HG02981 (cell line): ENCODE data around the gene TMCC1.
"Not testable (repeated sequence)": the region's sequence is repeated elsewhere in the genome, so short reads cannot be mapped to it uniquely, and the experiment has no call there.

Experiments
- ATAC-seq: cut with Tn5 transposase; IDR thresholded peaks from one replicate; pipeline ENCODE4 v1.9.1; 2021; ENCODE audit warnings: mild to moderate bottlenecking, moderate library complexity; ENCODE audit not compliant: unreplicated experiment

The TMCC1 gene

DNA sequence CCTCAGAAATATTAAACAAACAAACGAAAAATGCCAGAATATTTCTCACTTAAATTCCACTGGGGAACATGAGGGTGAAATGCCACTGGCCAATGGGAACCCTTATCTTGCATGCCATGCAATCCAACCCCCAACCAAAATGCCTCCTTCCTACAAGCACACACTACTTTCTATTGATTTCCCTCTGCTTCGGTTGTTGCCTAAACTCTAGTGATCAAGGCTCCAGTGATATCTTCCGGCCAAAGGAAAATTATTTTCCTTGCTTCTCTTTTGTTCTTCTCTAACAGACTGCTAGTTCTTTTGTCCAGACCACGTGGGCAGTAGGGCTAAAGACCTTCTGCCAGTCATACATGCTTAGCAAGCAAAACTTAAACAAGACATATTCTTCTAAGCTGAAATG lies 115.7 kb downstream of the TMCC1 start:
- no peak for ATAC-seq

DNA sequence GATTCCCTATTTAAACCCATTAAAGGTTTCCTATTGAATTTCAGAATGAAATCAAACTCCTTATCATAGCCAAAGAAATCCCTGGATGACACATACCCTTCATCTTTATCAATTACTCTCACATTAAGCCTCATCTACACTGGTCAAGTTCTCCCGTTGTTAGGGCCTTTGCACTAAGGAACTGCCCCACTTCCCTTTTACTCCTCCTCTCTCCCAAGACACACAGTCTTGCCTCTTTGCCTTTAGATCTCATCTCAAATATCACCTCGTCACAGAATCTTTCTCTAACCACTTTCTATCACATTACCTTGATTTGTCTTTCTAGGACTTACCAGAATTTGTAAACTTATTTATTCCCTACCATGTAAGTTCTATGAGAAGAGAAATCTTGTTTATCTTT lies 117.6 kb downstream of the TMCC1 start:
- ATAC-seq, result no peak

DNA sequence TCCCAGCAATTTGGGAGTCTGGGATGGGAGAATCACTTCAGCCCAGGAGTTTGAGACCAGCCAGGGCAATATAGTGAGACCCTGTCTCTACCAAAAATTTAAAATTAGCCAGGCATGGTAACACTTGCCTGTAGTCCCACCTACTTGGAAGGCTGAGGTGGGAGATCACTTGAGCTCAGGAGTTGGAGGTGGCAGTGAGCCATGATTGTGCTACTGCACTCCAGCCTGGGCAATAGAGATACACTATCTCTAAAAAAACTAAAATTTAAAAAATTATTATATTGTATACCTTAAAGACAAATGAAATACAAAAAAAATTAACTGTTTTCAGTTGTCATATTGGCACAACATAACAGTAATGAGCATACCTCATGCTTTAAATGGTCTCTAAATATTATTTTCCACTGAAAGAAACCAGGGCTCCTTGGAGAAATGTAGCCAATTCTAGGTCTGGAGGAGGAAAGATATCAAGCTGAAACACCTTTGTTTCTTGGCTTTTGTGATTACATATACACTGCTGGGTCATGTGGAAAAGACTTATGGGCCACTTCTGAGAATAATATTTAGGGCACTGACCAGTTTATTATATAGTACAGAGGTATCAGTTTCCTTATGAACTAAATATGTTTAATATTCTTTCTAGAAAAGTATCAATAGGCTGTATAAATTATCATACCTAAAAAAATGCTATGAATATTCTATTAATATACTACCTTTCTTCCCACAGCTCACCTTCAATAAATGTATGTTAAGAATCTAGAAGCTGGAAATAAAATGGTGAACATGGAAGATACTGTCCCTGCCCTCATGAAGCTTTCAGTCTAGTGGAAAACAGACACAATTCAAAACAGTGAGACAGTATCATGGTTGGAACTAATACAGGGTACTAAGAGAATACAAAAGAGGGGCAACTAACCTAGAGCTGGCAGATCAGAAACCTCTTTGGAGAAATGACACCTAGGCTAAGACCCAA lies 119.5 kb downstream of the TMCC1 start:
- no peak for ATAC-seq

DNA sequence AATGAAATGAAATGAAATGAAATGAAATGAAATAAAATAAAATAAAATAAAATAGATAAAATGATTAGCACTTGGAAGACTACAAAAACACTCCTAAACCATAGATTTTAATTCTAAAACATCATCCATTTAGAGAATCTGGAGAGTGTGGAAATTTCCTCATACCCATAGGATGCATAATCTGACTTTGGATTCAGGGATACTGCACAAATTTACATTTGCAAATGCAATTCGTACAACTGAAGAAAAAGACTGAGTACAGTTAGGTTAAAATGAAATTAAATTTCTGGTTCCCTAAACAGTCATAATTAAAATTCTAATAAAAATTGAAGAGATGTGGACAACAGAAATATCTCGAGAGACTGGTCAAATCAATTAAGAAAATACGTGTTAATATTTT lies 122.9 kb downstream of the TMCC1 start:
- no peak for ATAC-seq

DNA sequence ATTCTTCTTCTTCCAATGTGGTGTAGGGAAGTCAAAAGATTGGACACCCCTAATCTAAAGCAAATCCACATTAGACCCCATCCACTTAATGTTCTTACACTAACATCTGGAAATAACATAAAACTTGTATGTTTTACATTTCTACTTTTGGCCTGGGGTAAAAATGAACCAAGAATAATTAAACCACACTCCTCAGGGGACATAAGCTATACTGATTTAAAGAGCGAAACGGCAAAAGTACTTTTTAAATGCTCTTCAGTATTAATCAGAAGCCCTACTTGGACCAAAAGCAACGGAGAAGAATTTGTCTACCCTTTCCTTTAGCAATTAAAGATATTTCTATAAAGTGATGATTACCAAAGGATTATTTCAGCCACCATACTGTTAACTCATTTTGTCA lies 123.9 kb downstream of the TMCC1 start:
- no peak for ATAC-seq

DNA sequence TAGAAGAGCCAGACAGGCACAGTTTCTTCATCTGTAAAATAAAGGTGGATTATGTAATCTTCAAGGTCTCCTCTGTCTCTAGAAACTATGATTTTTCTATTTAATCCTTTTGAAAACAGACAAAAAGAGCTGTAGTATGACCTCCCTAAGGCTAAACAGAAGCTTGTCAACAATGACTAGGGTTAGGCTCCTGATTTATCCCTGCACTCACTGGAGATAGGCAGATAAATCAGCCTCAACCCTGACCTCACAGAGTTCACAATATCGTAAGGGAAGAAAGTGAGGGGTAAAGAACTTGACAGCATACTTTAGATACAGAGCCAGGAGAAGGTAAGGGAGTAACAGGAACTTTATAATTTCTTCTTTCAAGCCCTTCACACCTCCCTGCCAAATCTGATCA lies 124.8 kb downstream of the TMCC1 start:
- ATAC-seq, result no peak

DNA sequence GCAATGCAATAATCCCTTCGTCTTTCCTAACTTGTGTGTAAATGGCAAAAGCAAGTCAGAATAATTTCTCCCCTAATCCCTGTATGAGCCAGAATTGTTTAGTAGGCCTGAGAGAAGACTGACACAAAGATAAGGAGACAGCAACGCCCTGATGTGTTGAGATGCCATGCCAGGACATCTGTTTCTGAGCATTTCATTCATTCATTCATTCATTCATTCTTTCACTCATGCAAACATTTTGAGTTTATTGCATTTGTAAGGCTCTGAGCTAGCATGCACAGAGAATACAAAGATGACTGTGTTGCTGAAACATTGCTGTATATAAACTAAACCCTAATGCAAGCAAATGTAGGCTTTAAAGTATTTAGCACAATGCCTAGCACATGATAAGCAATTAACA lies 127.4 kb downstream of the TMCC1 start:
- ATAC-seq, result no peak

DNA sequence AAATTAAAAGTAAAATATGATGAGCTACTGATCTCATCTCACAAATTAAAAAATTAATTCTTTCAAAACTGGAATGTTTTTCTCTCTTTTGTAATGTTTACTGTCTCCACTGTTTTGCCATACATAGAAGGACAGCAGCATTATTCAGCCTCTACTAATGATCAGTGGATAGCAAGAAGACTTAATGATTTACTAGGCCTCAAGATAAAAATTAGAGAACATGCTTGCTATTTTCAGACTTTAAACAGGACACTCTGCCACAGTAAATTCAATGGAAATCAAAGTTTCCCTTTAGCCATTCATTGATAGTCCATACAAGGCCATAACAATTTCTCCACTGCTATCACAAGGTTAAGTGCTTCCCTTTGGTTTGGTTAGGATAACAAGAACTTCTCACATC lies 129.4 kb downstream of the TMCC1 start:
- ATAC-seq, result no peak

DNA sequence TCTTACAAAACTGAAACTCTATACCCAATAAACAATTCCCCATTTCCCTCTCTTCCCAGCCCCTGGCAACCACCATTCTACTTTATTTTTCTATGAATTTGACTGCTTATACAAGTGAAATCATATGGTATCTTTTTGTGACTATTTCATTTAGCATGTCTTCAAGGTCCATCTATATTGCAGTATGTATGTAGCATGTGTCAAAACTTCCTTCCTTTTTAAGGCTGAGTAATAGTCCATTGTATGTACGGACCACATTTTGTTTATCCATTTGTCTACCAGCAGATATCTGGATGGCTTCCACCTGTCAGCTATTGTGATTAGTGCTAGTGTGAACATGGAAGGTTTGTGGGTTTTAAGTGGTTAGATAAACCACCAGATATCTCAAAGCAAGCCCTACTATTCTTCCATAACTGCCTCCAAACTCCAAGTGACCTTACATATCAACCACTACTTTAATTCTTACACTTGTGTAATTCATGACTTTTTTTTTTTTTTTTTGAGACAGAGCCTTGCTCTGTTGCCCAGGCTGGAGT lies 134.7 kb downstream of the TMCC1 start:
- no peak for ATAC-seq

DNA sequence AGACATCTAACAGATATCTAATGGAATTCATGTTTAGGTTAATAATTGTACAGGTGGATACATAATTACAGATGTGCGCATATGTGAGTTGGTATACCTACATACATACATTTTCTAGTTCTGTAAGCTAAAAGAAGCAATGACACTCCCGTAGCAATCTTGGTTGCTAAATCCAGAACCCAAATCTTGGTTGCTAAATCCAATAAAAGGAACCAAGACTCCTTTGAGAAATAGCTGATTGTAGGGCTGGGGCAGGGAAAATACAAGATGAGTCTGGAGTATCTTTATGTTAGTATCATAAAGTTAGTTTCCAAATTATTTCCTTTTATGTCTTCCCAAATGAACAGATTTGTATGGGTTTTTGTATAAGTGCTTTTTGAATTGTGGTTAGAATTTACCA lies 135.2 kb downstream of the TMCC1 start:
- ATAC-seq, result no peak

DNA sequence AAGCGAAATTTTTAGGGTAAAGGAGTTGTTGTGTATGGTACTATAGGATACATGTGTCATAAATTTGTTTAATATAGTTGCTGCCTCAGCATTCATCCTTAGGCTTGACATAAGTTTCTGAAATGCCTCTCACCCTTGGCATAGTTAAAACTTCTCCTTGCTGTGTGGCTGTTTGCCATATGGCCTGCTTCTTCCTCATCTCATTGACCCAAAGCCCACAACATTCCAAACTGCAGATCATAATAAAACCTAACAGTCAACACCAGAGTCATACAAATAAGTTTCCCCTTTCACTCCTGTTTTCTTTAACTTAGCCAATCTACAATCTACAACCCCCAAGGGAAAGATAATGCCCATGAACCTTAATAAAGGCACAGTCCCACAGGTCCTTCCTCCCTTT lies 136.6 kb downstream of the TMCC1 start:
- no peak for ATAC-seq

DNA sequence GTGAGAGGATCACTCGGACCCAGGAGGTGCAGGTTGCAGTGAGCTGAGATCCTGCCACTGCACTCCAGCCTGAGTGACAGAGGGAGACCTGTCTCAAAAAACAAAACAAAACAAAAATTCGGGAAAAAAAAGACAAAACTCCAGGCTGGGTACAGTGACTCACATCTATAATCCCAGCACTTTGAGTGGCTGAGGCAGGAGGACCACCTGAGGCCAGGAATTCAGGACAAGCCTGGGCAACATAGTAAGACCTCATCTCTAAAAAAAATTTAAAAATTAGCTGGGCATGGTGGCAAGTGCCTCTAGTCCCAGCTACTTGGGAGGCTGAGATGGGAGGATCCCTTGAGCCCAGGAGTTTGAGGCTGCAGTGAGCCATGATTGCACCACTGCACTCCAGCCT lies 142.4 kb downstream of the TMCC1 start:
- ATAC-seq, result not testable (repeated sequence)

DNA sequence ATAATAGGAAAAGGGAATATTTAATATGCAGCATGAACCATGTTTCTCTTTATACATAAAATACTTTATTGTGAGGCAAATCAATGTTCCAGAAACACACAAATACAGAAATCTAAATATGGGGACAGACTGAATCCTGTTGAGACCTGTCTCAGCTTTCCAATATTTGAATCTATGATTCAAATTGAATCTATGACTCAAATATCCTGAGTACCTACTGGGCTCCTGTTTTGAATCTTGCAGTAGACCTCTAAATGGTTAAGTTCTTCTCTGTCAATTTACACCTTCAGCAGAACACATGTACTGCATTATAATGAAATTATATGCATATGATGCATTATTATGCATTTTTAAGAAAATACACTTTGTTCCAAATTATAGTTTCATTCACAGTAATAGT lies 143.8 kb downstream of the TMCC1 start:
- no peak for ATAC-seq

DNA sequence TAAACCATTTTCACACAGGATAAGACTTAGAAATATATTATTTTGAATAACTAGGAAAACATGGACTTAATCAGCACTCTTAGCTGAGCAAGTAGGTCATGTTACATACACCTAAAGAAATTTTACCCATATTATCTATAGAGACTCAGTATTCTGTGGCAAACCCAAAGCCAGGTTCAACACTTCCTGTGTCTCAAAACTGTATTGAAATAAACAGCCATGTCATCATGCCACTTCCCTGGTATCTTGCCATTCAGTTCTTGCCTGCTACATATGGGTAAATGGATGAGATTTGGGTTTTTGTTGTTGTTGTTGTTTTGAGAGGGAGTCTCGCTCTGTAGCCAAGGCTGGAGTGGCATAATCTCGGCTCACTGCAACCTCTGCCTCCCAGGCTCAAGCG lies 145.5 kb downstream of the TMCC1 start:
- ATAC-seq, result no peak

DNA sequence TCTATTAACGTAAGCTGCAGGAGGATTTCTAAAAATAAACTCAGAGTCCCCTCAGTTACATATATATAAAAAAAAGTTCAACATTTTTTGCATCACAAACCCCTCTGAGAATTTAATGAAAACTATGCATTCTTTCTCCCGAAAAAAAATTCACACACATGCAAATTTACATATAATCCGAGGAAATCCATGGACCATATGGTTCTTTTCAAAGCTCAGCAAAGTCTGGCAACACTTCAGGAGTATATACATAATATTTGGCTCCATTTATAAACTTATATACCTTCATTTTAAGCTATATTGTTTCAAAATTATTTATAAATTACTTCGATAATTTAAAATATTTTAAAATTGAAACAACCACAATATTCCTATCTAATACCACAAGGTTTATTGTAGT lies 146.4 kb downstream of the TMCC1 start:
- no peak for ATAC-seq

DNA sequence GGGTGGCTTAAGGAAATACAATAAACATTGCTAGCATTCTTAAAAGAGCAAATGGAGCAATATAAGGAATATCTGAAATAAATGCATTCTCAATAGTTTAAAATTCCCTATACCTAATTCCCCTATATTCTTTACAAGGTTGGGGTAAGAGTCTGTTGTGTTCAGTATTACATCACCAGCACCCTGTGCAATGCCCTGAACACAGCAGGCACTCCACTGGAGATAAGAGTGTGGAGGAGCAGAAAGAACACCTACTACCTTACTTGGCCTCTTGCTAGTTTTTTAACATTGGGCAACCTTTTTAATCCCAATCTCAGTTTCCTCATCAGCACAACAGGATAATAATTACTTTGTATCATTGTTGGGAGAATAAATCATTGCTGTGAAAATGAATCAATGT lies 146.9 kb downstream of the TMCC1 start:
- no peak for ATAC-seq

DNA sequence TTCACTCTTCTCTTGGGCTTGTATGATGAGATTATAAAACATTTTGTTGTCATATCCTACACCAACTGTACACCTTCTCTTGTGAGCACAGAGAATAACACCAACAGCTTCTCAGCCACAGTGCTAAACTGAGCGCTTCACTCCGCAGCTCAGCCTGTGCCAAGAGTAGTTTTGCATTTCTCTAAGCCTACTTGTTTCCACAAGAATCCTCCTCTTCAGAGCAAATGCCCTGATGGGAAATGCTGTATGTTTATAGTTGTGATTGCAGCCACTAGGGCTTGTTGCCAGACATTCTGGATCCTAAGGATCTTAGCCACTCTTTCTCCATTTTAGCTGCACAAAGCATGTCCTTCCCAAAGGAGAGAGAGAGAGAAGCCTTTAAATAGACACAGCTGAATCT lies 148.3 kb downstream of the TMCC1 start:
- ATAC-seq, result no peak

DNA sequence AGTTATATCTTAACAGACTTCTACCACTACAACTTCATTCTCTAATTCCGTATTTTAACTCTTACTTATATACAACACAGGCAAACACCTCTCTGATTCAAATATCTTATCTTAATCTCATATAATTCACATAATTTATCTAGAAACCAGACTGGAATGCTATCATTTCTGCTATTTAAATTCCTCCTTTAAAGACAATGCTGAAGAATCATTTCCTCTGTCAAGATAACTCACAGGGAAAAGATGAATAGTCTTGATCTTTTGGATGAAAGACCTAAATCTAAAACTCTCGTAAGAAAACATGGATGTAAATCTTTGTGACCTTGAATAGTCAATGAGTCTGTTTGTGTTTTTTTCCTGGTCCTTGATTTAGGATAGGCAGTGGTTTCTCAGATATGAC lies 151.7 kb downstream of the TMCC1 start:
- no peak for ATAC-seq

DNA sequence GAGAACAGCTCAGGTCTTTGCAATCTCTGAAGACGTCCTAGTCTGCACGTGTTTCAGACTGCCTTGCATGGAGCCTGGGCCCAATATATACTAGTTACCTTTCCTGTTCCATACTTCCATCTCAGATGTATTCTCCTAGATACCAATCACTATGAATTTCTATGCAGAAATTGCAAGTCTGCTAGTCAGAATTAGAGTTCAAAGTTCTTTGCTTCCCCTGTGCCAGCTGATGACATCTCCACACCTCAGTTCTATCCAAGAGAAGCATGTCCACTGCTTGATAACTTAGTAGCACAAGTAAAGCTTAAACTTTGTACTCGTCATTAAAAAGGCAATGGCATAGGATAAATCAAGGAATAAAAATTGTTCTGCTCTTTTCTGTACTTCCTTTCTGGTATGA lies 153.4 kb downstream of the TMCC1 start:
- ATAC-seq, result no peak

DNA sequence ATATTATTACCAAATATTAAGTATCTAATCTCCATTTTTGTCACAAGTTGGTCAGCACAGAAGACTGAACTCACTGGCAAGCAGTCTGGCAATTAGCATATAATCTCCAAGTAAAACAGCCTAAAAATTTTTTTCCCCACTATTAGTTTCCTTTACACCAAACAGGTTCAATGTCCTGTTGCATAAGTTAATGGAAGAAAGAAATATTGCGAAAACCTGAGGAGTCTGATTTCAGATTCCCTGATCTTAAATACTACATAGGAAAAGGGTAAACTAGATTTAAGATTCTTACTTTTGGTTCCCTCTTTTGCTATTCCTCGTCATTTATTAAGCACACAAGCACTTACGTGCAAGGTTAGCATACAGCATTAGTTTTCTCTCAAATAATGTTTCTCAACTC lies 153.9 kb downstream of the TMCC1 start:
- no peak for ATAC-seq

DNA sequence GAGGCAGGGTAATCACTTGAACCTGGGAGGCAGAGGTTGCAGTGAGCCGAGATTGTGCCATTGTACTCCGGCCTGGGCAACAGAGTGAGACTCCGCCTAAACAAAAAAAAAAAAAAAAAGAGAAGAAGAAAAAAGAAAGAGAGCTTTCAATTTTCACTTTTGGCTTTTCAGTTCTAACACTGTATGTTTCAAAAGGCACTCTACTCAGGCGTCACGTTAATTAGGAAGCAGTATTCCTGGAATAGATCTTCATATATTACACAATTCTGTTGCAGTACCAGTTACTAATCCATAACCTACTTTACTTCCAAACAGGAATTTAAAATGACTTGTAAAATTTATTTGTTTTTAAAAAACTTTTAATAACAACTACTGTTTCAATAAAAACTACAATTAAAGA lies 155.3 kb downstream of the TMCC1 start:
- ATAC-seq, result no peak

DNA sequence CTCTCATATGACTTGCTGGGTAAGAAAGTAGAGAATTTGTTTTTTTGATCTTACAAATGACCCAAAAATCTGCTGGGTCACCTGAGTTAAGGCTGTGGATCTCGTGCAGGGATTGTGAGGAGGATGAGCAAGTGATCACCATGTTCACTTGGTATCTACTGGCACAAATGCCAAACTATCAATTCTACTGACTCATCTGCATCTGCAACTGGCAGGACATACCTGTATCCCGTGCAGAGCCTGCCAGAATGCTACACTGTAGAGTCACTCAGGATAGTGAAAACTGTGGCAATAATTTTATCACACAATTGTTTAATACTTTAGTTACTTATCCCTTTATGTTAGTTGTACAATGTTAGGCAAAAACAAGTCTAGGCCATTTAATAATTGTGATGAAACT lies 157.4 kb downstream of the TMCC1 start:
- ATAC-seq, result no peak

DNA sequence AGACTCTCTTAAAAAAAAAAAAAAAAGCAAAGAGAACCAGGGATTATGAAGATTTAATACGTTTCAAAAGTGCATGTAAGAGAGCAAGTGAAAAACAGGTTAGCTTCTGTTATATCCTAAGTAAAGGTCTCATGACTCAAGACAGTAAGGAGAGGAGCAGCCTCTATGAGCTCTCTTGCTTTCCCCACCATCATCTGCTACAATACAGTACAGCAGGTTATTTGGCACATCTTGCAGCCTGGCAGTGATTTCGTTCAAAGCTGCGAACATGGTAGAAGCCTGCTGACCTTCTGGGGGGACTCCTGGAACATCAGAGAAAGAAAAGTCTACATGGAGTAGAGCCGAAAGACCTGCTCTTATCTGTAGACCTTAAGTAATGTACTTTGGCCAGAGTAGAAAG lies 157.9 kb downstream of the TMCC1 start:
- ATAC-seq, result no peak
